HG03520 (cell line): ENCODE data around the gene EGF.
A peak's percentile ranks its signal among the peaks of the same experiment; 100 is the strongest.

Source experiments
- ATAC-seq: cut with Tn5 transposase; IDR thresholded peaks from one replicate; pipeline ENCODE4 v1.9.1; 2021; ENCODE audit warnings: mild to moderate bottlenecking, moderate library complexity; ENCODE audit not compliant: unreplicated experiment

EGF gene

DNA sequence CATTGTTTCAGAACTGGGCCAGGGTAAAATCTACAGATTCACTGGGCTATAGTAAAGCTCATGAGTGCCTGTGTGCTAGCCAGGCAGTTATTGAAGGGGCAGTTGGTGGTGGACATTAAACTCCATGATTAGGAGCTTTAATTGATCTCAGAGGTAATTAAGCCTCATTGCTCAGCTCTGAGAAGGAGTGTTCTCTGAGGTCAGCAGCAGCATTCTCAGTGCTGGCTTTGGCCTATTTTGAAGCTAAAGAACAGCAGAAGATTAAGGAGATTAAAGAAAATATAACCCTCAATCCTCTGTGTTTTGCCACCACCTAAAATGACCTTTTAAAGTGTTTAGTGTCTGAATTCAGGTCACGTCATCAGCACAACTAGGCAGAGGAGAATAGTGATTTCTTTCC lies 42.5 kb downstream of the EGF start:
- ATAC-seq: no peak

DNA sequence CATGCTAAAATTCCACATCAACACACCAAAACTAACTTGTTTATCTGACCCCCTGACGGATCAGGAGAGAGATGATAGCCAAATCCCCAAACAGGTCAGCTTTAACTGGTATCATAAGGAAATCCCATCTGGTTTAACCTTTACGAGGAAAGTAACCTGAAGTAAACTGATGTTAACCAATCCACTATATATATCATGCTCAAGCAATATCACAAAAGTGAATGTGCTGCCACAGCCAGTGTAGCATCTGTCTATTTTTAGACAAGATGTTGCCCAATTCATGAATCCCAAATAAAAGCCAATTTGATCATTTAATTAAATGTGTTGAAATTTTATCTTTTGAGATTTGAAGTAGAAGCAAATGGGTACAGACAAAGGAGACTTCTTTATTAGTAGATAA lies 44.5 kb downstream of the EGF start:
- ATAC-seq: no peak

- no peak for ATAC-seq
Measured at GRCh38 chr4:109959195-109959594, 46.5 kb downstream of the EGF start.

DNA sequence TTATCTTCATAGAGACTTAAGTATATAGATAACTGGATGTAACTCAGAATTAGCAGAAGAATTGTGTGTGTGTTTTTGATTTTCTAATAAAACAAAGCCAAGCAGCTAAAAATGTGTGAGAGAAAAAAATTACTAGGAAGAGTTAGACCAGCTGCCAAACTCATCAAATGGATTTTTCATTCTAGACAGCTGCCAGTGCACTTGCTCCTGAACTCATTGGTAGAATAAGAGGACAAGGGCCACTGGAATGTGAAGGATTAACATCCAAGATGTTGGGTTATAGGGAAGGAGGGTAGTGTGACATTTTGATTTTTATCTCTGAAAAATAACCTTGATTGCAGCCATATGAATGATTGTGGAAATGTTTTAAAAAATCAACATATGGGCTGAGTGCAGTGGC lies 49.7 kb downstream of the EGF start:
- ATAC-seq: no peak

DNA sequence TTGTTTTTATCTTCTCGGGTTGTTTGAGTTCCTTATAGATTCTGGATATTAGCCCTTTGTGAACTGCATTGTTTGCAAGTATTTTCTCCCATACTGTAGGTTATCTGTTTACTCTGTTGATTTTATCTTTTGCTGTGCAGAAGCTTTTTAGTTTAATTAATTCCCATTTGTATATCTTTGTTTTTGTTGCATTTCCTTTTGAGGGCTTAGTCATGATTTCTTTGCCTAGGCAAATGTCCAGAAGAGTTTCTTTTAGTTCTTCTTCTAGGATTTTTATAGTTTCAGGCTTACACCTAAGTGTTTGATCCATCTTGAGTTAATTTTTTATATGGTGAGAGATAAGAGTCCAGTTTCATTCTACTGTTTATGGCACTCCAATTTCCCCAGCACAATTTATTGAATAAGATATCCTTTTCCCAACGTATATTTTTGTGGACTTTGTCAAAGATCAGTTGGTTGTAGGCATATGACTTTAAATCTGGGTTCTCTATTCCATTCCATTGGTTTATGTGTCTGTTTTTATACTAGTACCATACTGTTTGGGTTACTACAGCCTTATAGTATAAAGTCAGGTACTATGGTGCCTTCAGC lies 54.3 kb downstream of the EGF start:
- no peak for ATAC-seq

DNA sequence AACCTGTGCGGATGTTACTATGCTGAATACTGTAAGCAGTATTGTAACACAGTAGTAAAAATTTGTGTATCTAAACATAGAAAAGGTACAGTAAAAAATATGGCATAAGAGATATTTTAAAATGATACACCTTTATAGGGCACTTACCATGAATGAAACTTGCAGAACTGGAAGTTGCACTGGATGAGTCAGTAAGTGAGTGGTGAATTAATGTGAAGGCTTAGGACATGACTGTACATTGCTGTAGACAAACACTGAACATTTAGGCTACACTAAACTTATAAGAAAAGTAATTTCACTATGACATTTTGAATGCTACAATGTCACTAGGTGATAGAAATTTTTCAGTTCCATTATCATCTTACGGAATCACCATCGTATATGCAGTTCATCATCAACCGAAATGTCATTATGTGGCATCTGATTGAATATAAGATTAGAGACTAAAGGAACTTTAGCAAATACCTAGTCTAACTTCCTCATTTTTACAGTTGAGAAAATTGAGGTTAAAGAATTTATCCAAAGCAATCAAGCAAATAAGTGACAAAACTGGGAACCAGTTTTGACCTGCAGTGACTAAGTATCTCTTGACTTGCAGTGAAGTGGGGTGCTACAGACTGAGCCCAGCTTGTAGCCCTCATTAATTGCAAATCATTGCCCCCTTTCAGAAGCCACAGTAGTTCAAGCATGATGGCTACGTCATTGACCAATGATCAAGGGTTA lies 55.3 kb downstream of the EGF start:
- peak; percentile 54 for ATAC-seq

DNA sequence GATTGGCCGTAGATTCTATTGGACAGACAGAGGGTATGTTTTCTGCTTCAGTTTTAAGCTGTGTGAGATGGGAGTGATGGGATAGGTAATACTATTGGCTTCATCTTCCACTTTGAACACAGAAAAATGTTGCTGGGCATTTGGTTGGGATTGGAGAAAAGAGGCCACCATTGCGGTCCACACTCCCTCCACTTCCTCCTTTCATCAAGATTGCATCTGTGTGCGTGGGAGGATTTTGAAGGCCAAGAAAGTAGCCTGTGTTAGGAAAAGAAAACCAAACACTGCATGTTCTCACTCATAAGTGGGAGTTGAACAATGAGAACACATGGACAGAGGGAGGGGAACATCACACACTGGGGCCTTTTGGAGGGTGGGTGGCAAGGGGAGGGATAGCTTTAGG lies 56.4 kb downstream of the EGF start:
- no peak for ATAC-seq

- no peak for ATAC-seq
Measured at GRCh38 chr4:109969919-109970318, 57.2 kb downstream of the EGF start.

DNA sequence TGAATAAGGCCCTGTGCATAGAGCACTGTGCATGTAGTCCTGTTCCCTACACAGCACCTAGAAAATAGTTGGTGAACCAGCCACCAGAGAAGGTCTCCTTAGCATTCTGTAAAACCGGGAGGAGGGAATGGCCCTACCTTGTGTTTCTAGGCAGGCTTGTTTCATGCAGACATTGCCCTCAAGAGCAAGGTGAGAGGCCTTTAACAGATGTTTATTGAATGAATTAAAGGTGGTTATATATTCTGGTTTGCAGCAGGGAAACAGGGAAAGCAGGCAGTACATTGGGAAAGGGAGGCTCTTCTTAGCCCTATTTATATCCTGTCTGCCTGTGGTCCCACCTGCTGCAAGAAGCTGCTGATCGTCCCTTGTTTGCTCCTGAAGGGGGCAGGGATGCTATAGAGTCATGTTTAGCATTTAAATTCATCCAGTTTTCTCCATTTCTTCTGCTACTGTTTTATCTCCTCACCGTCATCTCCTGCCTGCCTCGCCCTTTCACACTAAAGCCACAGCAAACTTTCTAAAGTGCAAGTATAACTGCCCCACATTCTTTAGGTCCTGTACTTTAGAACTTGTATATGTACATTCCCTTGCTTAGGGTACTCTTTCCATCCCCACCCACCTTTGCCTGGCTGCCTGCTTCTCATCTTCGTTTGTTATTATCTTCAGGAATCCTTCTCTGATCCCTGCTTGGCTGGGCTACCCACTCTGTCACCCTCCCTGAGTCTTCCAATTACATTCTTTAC lies 60.3 kb downstream of the EGF start:
- ATAC-seq: no peak

DNA sequence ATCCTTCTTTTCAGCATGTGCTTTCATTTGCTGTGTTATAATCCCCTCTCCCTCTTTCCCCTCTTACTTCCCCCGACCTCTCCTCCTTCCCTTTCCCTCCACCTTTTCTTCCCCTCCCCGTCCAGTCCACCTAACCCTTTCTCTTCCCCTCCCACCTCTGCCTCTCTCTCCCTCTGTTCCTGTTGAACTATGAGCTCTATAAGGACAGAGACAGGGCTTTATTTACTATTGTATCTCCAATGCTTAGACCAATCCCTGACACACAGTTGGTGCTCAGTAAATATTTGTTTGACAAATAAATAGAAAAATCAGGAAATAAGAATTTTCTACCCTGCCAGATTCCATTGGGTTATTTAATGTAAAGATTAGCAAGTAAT lies 60.8 kb downstream of the EGF start:
- no peak for ATAC-seq

- no peak for ATAC-seq
Measured at GRCh38 chr4:109976189-109976588, 63.5 kb downstream of the EGF start.

- no peak for ATAC-seq
Measured at GRCh38 chr4:109977854-109978501, 65.3 kb downstream of the EGF start.

GRCh38 chr4:109978704-109979454 lies 66.2 kb downstream of the EGF start:
- no peak for ATAC-seq

DNA sequence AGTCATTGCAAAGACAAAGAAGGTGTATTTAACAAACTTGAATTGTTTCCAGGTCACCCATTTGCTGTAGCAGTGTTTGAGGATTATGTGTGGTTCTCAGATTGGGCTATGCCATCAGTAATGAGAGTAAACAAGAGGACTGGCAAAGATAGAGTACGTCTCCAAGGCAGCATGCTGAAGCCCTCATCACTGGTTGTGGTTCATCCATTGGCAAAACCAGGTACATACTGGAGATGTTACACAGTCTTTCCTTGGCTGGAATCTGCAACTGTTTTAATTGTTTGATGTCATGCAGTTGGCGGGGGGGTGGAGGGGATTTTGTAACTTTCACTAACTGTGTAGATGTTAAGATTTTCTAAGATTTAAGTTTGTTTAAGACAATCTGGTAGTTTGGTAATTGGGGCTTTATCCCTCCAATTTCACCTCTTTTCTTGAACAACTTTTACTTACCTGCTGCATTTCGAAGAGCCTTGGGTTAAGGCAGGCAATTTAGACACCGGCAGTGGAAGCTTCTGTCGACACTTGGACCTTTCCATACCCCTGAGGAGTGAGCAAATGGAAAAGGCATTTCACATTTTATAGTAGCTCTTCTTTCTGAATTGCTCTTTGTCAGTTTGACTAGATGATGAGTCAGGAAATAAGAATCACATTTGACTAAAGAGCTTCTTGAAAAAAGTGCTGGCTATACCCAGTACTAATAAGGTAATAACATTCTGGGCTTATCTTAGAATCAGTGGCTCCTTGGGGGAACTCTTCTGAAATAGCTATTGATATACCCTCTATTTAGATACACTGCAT lies 67.4 kb downstream of the EGF start:
- ATAC-seq: no peak

DNA sequence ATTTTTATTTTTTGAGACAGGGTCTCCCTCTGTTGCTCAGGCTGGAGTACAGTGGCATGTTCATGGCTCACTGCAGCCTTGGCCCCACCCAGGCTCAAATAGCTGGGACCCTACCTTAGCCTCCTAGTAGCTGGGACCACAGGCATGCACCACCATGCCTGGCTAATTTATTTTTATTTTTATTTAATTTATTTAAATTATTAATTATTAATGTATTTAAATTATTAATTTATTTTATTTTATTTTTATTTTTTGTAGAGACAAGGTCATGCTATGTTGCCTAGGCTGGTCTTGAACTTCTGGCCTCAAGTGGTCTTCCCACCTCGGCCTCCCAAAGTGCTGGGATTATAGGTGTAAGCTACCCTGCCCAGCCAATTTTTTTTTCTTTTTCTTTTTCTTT lies 69.3 kb downstream of the EGF start:
- no peak for ATAC-seq

- ATAC-seq: no peak
Measured at GRCh38 chr4:109982521-109982920, 69.8 kb downstream of the EGF start.

DNA sequence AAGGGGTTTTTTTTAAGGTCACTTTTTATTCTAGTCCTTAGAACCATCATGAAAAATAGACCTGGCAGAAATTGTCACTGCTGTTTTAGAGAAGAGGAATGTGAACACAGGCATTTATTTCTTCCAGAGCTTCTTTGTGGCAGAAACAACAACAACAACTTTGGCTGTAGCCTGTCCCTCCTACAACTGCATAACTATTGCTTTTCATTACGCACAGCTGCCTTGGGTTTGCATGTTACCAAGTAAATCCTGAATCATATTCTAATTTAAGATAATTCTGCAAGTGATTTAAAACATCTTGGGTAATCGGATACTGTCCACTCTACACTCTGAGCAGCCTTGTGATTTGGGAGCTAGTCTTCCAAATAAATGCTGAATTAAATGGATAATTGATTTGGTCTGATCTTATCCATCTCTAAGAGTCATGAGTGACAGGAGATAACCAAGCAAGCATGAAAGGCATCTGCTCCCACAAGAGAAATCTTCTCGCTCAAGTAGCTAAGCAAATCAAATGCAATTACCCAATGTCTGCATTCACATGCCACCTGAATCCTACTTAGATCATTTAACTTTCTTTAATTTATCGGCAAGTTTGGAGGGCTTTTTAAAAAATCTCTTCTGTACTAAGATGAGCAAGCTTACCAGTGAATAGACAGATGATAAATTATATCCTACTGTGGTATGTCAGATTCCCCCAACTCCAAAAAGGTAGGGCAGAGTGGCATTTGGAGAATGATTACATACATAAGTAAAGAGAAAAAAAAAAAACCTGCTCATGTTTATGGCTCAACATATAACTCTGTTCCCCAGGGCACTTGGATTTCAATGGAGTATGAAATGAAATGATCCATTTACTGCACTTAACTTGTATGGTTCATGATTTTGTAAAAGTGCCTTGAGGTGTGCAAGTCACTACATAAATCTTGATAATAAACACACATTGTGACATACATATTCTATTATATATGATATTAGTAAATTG lies 73.6 kb downstream of the EGF start:
- ATAC-seq: no peak

DNA sequence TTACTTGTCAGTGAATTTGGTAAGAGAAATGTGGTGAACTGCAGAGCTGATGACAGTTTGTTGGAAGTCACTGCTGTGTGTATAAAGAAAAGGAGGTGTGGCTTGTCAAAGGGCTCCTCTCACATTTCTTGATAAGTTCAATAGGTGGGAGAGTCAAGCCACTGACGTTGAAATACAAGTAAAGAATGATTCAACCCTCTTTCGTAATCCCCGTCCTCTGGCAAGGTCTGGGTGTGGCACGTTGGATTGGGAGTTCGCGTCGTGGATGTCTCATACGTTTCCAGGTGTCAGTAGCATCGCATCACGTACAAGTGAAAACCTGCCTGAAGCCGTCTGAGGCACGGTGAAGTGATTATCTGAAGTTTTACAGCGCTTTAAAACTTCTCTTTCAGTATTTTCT lies 76.4 kb downstream of the EGF start:
- no peak for ATAC-seq

DNA sequence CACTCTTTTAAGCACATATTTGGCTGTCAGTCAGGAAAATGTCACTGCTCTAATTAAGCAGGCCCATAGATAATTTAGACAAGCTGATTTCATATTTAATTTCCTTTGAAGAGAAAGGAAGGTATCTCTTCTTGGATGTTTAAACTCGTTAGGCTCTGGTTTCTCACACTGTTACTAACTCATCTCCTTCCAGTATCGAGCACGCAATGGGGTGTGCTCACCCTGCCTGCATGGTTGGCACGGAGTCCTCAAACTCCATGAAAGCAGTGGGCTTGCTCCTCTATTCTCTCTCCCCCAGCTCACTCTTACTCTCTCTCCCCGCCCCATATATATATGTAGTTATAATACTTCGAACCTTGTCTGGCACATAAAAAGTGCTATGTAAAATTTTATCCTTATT lies 76.9 kb downstream of the EGF start:
- no peak for ATAC-seq
